ENCODE measurements around the gene DCST2. TPM values are rescaled to one million over a fixed set of nuclear protein-coding genes. Genes with fewer than 3 reads are reported as not detected.

Gene DCST2
- polyA plus RNA-seq, 3 donors: 2.6 TPM; not detected in 2

- Mint-ChIP-seq H3K27me3 (ENCODE audit: low read depth in 3 of 3) (peaks cover 0 to 3% (median 0%) of the 10 kb centered on the region in 3 donors), H3K27ac (peak overlapping the region in 2 of 7 donors; percentile 70 to 84), H3K9me3 (no peaks in the 10 kb centered on the region), H3K4me1 (peaks cover 39% of the 10 kb centered on the region), H3K4me3 (peak overlapping the region in 1 of 2 donors; percentile 55), H3K36me3 (peaks cover 28 to 36% of the 10 kb centered on the region in 2 donors)
- peak overlapping the region; percentile 94 to 98 for H3K27ac ChIP-seq (ENCODE audit: low read depth in 1 of 2, low read length in 2 of 2)
- TF ChIP-seq CTCF (IDR thresholded peaks at IDR 0.05): no peak
- peaks cover 13 to 24% of the 10 kb centered on the region in 2 donors for H3K36me3 ChIP-seq (replicated peaks in 1 of 2; ENCODE audit: control insufficient read depth in 1 of 2, insufficient read depth in 2 of 2, low read length in 2 of 2)
- peak overlapping the region; percentile 99 for H3K4me2 ChIP-seq (replicated peaks; ENCODE audit: extremely low read depth, low read length, poor library complexity, severe bottlenecking)
- no peak overlapping the region for H2AFZ ChIP-seq (ENCODE audit: insufficient read depth, low read depth, low read length, poor library complexity, severe bottlenecking)
- H3K9me3 ChIP-seq (replicated peaks in 1 of 2; ENCODE audit: control insufficient read depth in 1 of 2, insufficient read depth in 1 of 2, low read length in 2 of 2): no peaks in the 10 kb centered on the region
- intact Hi-C loops (cut with micrococcal nuclease): loop anchor here (5.0 kb wide), 3 partner anchors 35 to 90 kb away; partner anchors contain the start of gene EFNA4 (in 1 of the 2)
- H3K27me3 ChIP-seq (ENCODE audit: control insufficient read depth in 2 of 2, insufficient read depth in 2 of 2, low read length in 2 of 2): no peaks in the 10 kb centered on the region
- no peak for DNase-seq
- H3K4me3 ChIP-seq (replicated peaks in 1 of 3; ENCODE audit: low read depth in 2 of 3, low read length in 3 of 3): peak overlapping the region in 1 of 3 experiments; percentile 92
- 87% methylated on average over 6 of the region's 18 CpGs for WGBS (ENCODE audit: insufficient coverage)
- H3K4me1 ChIP-seq (ENCODE audit: control insufficient read depth in 1 of 2, insufficient read depth in 2 of 2, low read length in 2 of 2): peaks cover 49 to 56% of the 10 kb centered on the region in 2 donors
- H4K20me1 ChIP-seq (ENCODE audit: insufficient read depth, low read length): peaks cover 56% of the 10 kb centered on the region
- H3K79me2 ChIP-seq (ENCODE audit: insufficient read depth, low read length): peaks cover 80% of the 10 kb centered on the region
- no peak overlapping the region for H3K9ac ChIP-seq (ENCODE audit: insufficient read depth, low read length, poor library complexity, severe bottlenecking)
Observed at GRCh38 chr1:154972517-154973343, 60.9 kb downstream of the DCST2 start.

GRCh38 chr1:154972213-154972516 lies 61.4 kb downstream of the DCST2 start:
- DNase-seq: no peak
- Histone ChIP-seq H3K27me3 (ENCODE audit: control insufficient read depth in 2 of 2, insufficient read depth in 2 of 2, low read length in 2 of 2) (no peaks in the 10 kb centered on the region), H3K4me2 (replicated peaks; ENCODE audit: extremely low read depth, low read length, poor library complexity, severe bottlenecking) (no peak overlapping the region), H3K9me3 (replicated peaks in 1 of 2; ENCODE audit: control insufficient read depth in 1 of 2, insufficient read depth in 1 of 2, low read length in 2 of 2) (no peaks in the 10 kb centered on the region), H4K20me1 (ENCODE audit: insufficient read depth, low read length) (peaks cover 62% of the 10 kb centered on the region), H2AFZ (ENCODE audit: insufficient read depth, low read depth, low read length, poor library complexity, severe bottlenecking) (no peak overlapping the region), H3K79me2 (ENCODE audit: insufficient read depth, low read length) (peaks cover 79% of the 10 kb centered on the region), H3K27ac (ENCODE audit: low read depth in 1 of 2, low read length in 2 of 2) (peak overlapping the region in 1 of 2 donors; percentile 94), H3K9ac (ENCODE audit: insufficient read depth, low read length, poor library complexity, severe bottlenecking) (no peak overlapping the region), H3K4me3 (replicated peaks in 1 of 3; ENCODE audit: low read depth in 2 of 3, low read length in 3 of 3) (peak overlapping the region in 1 of 3 experiments; percentile 92), H3K4me1 (ENCODE audit: control insufficient read depth in 1 of 2, insufficient read depth in 2 of 2, low read length in 2 of 2) (peaks cover 47 to 52% of the 10 kb centered on the region in 2 donors), H3K36me3 (replicated peaks in 1 of 2; ENCODE audit: control insufficient read depth in 1 of 2, insufficient read depth in 2 of 2, low read length in 2 of 2) (peaks cover 19 to 30% of the 10 kb centered on the region in 2 donors)
- WGBS (ENCODE audit: insufficient coverage): no CpG with 5 or more reads among the region's 3 CpGs
- Mint-ChIP-seq H3K9me3 (no peaks in the 10 kb centered on the region), H3K4me3 (no peak overlapping the region), H3K27ac (peak overlapping the region in 2 of 7 donors; percentile 63 to 89), H3K36me3 (peaks cover 34 to 42% of the 10 kb centered on the region in 2 donors), H3K4me1 (peaks cover 34% of the 10 kb centered on the region), H3K27me3 (ENCODE audit: low read depth in 3 of 3) (peaks cover 0 to 4% (median 0%) of the 10 kb centered on the region in 3 donors)
- TF ChIP-seq CTCF (IDR thresholded peaks at IDR 0.05): no peak
- intact Hi-C loops (cut with micrococcal nuclease): loop anchor here (5.0 kb wide), 3 partner anchors 35 to 90 kb away; partner anchors contain the start of gene EFNA4 (in 1 of the 2)
